DOHH2 (cell line): Measurements from ENCODE around the gene AMPH.

ENCODE experiments used
- CTCF ChIP-seq: fragments of 200-600 bp; sonication (generic); IDR thresholded peaks from one replicate; pipeline ENCODE4 v1.5.1; 2014; ENCODE audit warnings: antibody characterized with exemption, mild to moderate bottlenecking, low read depth, low read length; ENCODE audit not compliant: poor library complexity, severe bottlenecking
- EZH2phosphoT487 ChIP-seq: fragments of 200-600 bp; sonication (generic); IDR thresholded peaks from 2 replicates; pipeline ENCODE4 v1.6.1; 2017; ENCODE audit warnings: borderline replicate concordance, mild to moderate bottlenecking, antibody characterized with exemption, low read length, moderate library complexity, mixed read lengths

- no peak for TF ChIP-seq CTCF
- no peak for TF ChIP-seq EZH2phosphoT487
Observed at GRCh38 chr7:38506756-38507155, 124.4 kb downstream of the AMPH start.
